ENCODE results near the gene TTC3.

The TTC3 gene

DNA sequence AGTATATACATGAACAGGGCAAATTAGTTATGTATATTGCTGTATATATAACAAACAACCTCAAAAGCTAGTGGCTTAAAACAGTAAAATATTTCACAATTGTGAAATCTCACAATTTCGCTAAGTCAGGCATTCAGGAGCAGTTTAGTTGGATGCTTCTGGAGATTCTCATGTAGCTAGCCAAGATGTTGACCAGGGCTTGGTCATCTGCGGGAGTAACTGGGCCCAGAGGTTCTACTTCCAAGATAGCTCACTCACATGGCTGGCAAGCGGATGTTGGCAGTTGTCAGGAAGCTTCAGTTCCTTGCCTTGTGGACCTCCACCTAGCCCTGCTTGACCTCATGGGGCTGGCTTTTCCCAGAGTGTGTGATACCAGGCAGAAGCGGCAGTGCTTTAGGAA is 95.6 kb downstream of the TTC3 start:
- no peak for TF ChIP-seq ZFX (IDR thresholded peaks at IDR 0.05; ENCODE audit: borderline replicate concordance)
- TF ChIP-seq, protein P1, sequence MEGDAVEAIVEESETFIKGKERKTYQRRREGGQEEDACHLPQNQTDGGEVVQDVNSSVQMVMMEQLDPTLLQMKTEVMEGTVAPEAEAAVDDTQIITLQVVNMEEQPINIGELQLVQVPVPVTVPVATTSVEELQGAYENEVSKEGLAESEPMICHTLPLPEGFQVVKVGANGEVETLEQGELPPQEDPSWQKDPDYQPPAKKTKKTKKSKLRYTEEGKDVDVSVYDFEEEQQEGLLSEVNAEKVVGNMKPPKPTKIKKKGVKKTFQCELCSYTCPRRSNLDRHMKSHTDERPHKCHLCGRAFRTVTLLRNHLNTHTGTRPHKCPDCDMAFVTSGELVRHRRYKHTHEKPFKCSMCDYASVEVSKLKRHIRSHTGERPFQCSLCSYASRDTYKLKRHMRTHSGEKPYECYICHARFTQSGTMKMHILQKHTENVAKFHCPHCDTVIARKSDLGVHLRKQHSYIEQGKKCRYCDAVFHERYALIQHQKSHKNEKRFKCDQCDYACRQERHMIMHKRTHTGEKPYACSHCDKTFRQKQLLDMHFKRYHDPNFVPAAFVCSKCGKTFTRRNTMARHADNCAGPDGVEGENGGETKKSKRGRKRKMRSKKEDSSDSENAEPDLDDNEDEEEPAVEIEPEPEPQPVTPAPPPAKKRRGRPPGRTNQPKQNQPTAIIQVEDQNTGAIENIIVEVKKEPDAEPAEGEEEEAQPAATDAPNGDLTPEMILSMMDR (IDR thresholded peaks at IDR 0.05) = no peak
- H3K27ac ChIP-seq = no peak overlapping the region

- H3K27ac ChIP-seq = no peak overlapping the region
- TF ChIP-seq, protein P1 (IDR thresholded peaks at IDR 0.05) = no peak
Observed at GRCh38 chr21:37172646-37173045, 99.6 kb downstream of the TTC3 start.

DNA sequence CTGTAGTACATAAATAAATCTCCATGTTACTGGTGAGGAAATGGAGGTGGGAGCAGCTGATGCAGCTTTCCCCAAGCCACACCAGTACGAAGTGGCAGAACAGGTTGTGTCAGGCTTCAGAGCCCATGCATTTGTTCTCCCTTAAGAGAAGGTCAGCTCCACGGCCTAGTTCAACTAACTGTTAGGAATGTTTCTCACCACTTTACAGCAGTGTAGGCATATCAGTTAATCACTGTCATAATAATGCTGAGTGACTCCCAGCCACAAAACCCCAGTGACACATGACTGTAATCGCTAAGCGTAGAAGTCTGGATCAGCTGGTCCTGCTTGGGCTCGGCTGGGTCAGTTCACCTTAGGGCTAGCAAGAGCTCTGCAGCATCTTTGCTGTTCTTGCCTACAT is 103.7 kb downstream of the TTC3 start:
- H3K27ac ChIP-seq = no peak overlapping the region
- no peak for TF ChIP-seq ZFX (IDR thresholded peaks at IDR 0.05; ENCODE audit: borderline replicate concordance)
- TF ChIP-seq, protein P1 (IDR thresholded peaks at IDR 0.05) = no peak

DNA sequence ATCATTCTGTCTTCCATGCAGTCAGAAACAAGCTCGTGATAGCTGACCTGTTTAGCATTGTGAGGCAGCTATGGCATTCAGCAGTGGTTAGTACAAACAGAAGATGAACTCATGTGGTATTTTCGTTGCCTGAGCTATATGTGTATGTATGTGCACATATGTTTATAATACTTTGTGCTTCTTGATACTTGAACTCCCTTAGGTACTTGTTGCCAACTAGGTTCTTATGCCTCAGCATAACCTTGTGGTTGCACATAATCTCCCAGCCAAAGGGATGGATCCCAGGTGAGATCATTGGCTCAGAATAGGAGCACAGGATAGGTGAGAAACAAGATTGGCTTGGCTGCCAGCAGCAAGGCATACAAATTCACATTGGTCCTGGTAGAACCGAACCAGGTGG is 108.0 kb downstream of the TTC3 start:
- H3K27ac ChIP-seq = no peak overlapping the region
- TF ChIP-seq, protein P1 (IDR thresholded peaks at IDR 0.05) = no peak
- TF ChIP-seq ZFX (IDR thresholded peaks at IDR 0.05; ENCODE audit: borderline replicate concordance) = no peak

DNA sequence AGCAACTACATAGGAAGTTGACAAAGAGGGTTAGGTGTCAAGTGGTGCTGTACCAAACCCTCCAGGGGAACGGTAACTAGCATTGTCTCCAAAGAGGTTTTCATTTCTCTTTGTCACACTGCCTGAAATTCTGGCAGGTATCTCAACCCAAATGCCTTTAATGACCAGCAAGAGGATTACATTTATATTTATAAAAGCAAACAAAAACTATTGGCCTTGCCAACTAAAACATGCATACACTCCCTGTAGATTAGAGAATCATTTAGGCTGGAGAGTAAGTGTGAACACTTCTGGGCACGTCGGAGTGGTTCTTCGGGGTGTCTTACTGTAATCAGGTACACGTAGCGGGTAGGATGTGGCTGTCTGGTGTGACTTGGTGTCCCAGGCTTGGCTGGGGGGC is 109.2 kb downstream of the TTC3 start:
- TF ChIP-seq, protein P1 (IDR thresholded peaks at IDR 0.05) = no peak
- TF ChIP-seq ZFX (IDR thresholded peaks at IDR 0.05; ENCODE audit: borderline replicate concordance) = no peak
- no peak overlapping the region for H3K27ac ChIP-seq

- no peak overlapping the region for H3K27ac ChIP-seq
- TF ChIP-seq, protein P1 (IDR thresholded peaks at IDR 0.05) = no peak
- no peak for TF ChIP-seq ZFX (IDR thresholded peaks at IDR 0.05; ENCODE audit: borderline replicate concordance)
Observed at GRCh38 chr21:37183749-37184148, 110.7 kb downstream of the TTC3 start.

DNA sequence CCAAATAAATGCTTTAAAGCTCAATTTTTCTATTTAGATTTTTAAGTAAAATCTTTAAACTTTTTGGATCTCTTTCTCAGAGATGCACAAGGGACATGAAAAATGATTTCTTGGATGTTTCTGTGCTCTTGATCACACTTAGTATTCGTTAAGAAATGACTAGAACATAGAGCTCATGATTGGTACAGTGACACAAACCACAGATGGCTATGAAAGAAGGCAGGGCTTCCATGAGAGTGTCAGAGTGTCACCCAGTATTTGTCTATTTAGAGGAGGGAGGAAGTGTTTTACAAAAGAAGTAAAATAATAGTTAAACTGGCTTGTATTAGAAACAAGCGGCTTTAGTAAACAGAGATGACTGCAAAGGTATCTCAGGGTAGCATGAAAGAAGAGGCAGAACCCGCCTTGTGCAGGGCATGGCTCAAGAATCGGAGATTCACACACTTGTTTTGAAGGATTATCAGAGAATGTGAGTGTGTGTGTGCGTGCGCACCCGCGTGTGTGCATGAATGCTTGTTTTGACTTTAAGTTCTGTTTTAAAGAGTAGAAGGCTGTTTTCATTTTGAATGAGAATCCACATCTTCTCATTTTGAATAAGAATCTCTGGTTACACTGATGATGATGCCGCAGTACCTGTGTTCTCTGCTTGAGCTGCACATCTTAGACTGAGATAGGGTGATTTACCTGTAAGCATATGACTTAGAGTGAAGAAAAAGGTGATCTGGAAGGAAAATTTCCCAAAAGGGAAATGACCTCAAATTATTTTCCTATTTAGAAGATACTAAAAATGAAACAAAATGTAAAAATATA is 111.9 kb downstream of the TTC3 start:
- TF ChIP-seq, protein P1 (IDR thresholded peaks at IDR 0.05) = no peak
- no peak for TF ChIP-seq ZFX (IDR thresholded peaks at IDR 0.05; ENCODE audit: borderline replicate concordance)
- H3K27ac ChIP-seq = no peak overlapping the region
